Neuron (in vitro differentiated cells): ENCODE results near the gene CD4.
"Not testable (repeated sequence)": the region's sequence is repeated elsewhere in the genome, so short reads cannot be mapped to it uniquely, and the experiment has no call there.

Source experiments
- H2AFZ ChIP-seq: one replicate; pipeline ENCODE4 v1.6.1; 2013; ENCODE audit warnings: low read depth, mild to moderate bottlenecking, inconsistent platforms, low read length, moderate library complexity
- H3K27me3 ChIP-seq: one replicate; pipeline ENCODE4 v1.6.1; 2013; ENCODE audit warnings: low read length; ENCODE audit not compliant: insufficient read depth
- H3K36me3 ChIP-seq: one replicate; pipeline ENCODE4 v1.6.1; 2013; ENCODE audit warnings: low read length; ENCODE audit not compliant: insufficient read depth
- H3K4me1 ChIP-seq: one replicate; pipeline ENCODE4 v1.6.1; 2013; ENCODE audit warnings: low read length; ENCODE audit not compliant: insufficient read depth
- H3K4me3 ChIP-seq: 2 replicates; pipeline ENCODE4 v1.5.1; 2013; ENCODE audit warnings: mild to moderate bottlenecking, low read length, moderate library complexity
- H3K9me3 ChIP-seq: one replicate; pipeline ENCODE4 v1.6.1; 2013; ENCODE audit warnings: low read length

Gene CD4

GRCh38 chr12:6788972-6789924, at the start of gene CD4:
Gene CD4, plus strand, starts transcription at chr12:6789528. Its CDS starts 10,611 bp downstream, at chr12:6800139.
- Histone ChIP-seq H3K27me3 (no peaks in the 10 kb centered on the region), H3K9me3 (no peaks in the 10 kb centered on the region), H3K4me3 (no peak within 1 kb of the TSS), H3K4me1 (peaks cover 24% of the 10 kb centered on the region), H2AFZ (peak within 1 kb of the TSS; percentile 26), H3K36me3 (no peaks in the 10 kb centered on the region)

GRCh38 chr12:6742080-6742479, 47.2 kb upstream of the CD4 start:
- not testable (repeated sequence) for H2AFZ ChIP-seq, H3K4me3 ChIP-seq, H3K4me1 ChIP-seq, H3K9me3 ChIP-seq, H3K36me3 ChIP-seq, H3K27me3 ChIP-seq

DNA sequence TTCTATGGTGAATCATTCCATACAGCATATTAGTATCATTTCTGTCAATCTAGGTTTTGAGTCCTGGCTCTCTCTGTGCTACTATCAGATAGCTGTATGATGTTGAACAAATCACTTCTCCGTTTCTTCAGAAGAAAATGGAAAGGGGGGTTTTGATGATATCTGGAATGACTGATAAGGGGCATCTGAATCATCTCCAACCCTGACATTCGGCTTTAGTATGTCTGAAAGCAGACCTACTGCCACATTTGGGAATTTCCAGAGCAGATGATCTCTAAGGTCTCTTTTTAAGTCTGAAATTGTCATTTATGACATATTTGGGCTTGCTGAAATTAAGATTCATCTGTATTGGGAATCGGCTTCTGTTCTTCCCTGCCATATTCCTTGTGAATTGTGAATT, 46.5 kb upstream of the CD4 start:
- Histone ChIP-seq H2AFZ (no peak overlapping the region), H3K4me3 (no peak overlapping the region), H3K36me3 (peaks cover 15% of the 10 kb centered on the region), H3K9me3 (no peaks in the 10 kb centered on the region), H3K27me3 (no peaks in the 10 kb centered on the region), H3K4me1 (no peaks in the 10 kb centered on the region)

GRCh38 chr12:6743300-6743699, 46.0 kb upstream of the CD4 start:
- H3K27me3 ChIP-seq, H3K9me3 ChIP-seq, H3K4me3 ChIP-seq, H3K4me1 ChIP-seq, H2AFZ ChIP-seq: not testable (repeated sequence)
- H3K36me3 ChIP-seq = peaks cover 20% of the 10 kb centered on the region

GRCh38 chr12:6745741-6746525, 43.4 kb upstream of the CD4 start:
- Histone ChIP-seq H3K27me3 (no peaks in the 10 kb centered on the region), H3K9me3 (no peaks in the 10 kb centered on the region), H3K4me3 (no peak overlapping the region), H2AFZ (no peak overlapping the region), H3K4me1 (no peaks in the 10 kb centered on the region), H3K36me3 (peaks cover 44% of the 10 kb centered on the region)

- Histone ChIP-seq H3K9me3 (no peaks in the 10 kb centered on the region), H3K4me1 (peaks cover 8% of the 10 kb centered on the region), H3K4me3 (no peak overlapping the region), H3K27me3 (no peaks in the 10 kb centered on the region), H3K36me3 (peaks cover 55% of the 10 kb centered on the region), H2AFZ (no peak overlapping the region)
These were observed 42.1 kb upstream of the CD4 start for GRCh38 chr12:6747216-6747615.

GRCh38 chr12:6748761-6749160, 40.6 kb upstream of the CD4 start:
- Histone ChIP-seq H3K4me1 (peaks cover 12% of the 10 kb centered on the region), H2AFZ (no peak overlapping the region), H3K4me3 (no peak overlapping the region), H3K27me3 (no peaks in the 10 kb centered on the region), H3K9me3 (no peaks in the 10 kb centered on the region), H3K36me3 (peaks cover 55% of the 10 kb centered on the region)

DNA sequence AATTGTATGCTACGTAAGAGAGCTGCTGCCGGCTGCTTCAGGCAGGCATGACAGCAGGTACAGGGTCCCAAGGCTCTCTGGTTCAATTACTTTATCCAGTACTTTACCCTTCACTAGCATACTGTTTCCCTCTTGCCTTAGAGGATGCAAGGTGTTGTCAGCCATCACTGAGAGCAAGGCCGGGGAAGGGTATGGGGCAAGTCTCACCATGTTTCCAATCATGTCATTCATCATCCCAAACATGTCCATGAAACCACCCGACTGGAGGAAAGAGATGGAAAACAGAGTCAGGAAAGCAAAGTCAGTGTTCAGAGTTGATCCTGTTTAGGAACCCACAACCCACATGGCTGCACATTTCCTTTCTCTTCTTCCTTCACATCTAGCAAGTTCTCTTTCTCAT, 38.8 kb upstream of the CD4 start:
- Histone ChIP-seq H3K9me3 (no peaks in the 10 kb centered on the region), H3K4me1 (peaks cover 19% of the 10 kb centered on the region), H3K27me3 (no peaks in the 10 kb centered on the region), H3K4me3 (no peak overlapping the region), H2AFZ (no peak overlapping the region), H3K36me3 (peaks cover 55% of the 10 kb centered on the region)

- H3K36me3 ChIP-seq = peaks cover 51% of the 10 kb centered on the region
- H3K4me1 ChIP-seq = peaks cover 19% of the 10 kb centered on the region
- no peaks in the 10 kb centered on the region for H3K9me3 ChIP-seq
- H3K4me3 ChIP-seq = peak overlapping the region; percentile 79
- no peaks in the 10 kb centered on the region for H3K27me3 ChIP-seq
- no peak overlapping the region for H2AFZ ChIP-seq
These were observed 37.6 kb upstream of the CD4 start for GRCh38 chr12:6751767-6752166.

DNA sequence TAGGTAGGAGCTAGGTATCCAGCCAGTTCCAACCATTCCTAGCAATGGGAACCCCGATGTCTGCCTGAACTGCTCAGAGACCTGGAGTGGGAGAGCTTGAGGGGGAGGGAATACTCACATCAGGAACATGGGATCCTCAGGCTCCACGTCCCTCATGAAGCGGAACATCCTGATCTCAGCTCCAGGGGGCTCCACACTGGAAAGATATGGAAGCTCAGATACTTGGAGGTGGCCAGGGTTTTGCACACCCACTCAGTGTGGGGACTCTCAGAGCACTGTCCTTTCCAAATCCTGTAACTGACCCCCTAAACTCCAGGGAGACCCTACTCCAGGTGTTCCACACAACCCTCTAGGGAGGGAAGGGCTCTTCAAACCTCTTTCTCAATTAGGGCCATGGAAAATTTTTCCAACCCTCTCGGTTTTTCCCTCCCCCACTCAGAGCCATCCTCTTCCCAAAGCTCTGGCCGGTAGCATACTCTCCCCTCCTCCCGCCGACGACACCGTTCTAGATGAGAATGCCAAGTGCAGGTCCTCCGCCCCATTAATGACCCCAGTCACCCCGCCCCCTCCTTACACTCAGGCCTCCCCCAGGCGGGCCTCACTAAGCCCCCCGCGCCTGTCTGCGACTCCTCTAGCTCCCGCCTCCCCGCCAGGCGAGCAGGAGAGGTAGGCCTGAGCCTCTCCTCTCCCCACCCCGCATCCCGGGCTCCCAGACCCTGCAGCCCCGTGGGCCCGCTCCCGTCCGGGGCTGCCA, 37.0 kb upstream of the CD4 start:
- H3K36me3 ChIP-seq = peaks cover 45% of the 10 kb centered on the region
- H2AFZ ChIP-seq = peak overlapping the region; percentile 16
- H3K27me3 ChIP-seq = no peaks in the 10 kb centered on the region
- H3K4me3 ChIP-seq = peak overlapping the region; percentile 79
- H3K4me1 ChIP-seq = peaks cover 19% of the 10 kb centered on the region
- no peaks in the 10 kb centered on the region for H3K9me3 ChIP-seq

DNA sequence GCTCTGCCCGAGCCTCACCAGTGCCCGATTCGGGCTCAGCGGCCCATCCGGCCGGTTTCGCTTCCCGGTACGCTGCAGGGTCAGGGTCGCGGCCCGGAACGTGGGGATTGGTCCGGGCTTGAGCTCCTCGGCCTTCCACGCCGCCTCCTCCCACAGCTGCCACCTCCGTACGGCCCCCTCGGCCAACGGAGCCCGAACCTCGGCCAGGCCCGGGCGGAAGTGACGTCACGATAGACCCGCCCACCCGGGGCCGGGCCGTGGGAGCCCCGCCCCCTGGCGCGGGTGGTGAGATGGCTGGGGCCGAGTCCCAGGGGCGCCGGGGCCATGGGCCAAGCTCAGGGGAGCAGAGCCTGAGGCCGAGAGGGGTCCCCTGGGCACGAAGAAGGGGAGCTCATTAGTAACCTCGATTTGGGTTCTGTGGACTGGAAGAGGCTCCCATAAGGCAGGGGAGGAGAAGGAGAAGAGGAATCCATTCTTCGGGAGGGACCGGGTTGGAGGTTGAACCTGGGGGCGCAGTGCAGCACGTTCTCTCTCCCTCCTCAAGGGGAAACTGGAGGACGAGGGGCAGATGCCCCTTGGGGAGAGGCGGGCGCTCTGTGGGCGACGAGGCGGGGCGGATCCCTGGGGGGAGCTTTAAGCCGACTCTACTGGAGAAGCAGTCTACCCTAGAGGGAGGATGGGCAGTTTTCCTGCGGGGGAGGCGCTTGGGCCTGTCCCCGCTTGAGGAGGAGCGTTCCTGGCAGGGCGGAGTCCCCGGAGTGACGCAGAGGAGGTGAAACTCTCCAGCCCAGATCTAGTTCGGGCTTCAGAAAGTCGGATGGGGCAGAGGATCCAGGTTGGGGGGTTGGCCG, 36.2 kb upstream of the CD4 start, which contains the start of gene MLF2:
MLF2 (minus strand) TSS at position 221 of the 851 bp plus-strand sequence. CDS start 807 bp downstream, outside the sequence.
- Histone ChIP-seq H3K9me3 (no peaks in the 10 kb centered on the region), H3K4me1 (peaks cover 19% of the 10 kb centered on the region), H3K36me3 (peaks cover 37% of the 10 kb centered on the region)

DNA sequence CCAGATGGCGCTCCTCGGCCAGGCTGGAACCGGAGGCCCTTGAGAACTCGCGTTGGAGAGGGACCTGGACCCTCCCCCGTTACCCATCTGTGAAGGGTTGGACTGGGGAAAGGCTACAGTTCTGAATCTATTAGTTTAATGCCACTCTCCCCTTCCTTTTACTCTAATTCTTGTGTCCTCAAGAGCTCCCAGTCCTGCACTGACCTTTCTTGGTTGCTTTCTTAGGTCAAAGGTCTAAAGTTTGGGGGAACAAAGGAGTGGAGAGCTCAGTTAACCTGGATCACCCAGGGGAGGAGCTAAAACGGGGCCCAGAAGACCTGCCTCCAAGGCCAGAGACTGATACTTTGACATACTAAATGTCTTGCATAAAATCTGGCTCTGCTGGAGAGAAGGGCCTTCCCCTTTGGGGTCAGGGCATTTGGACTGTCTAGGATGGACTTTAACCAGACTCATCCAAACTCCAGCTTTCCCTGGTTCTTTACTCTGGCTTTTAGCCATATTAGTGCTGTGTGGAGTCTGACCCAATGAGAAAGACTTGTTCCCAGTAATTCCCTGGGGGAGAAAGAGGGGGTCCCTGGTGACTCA, 35.5 kb upstream of the CD4 start:
- no peaks in the 10 kb centered on the region for H3K9me3 ChIP-seq
- peak overlapping the region; percentile 79 for H3K4me3 ChIP-seq
- H2AFZ ChIP-seq = no peak overlapping the region
- no peaks in the 10 kb centered on the region for H3K27me3 ChIP-seq
- H3K36me3 ChIP-seq = peaks cover 30% of the 10 kb centered on the region
- H3K4me1 ChIP-seq = peaks cover 21% of the 10 kb centered on the region

More for the DNA sequence above, 36.2 kb upstream of the CD4 start, which contains the start of gene MLF2:
- Histone ChIP-seq H3K27me3 (no peaks in the 10 kb centered on the region), H3K4me3 (peak within 1 kb of the TSS; percentile 79), H2AFZ (peak within 1 kb of the TSS; percentile 16)
